ENCODE measurements around the gene KIF14.

The KIF14 gene

DNA sequence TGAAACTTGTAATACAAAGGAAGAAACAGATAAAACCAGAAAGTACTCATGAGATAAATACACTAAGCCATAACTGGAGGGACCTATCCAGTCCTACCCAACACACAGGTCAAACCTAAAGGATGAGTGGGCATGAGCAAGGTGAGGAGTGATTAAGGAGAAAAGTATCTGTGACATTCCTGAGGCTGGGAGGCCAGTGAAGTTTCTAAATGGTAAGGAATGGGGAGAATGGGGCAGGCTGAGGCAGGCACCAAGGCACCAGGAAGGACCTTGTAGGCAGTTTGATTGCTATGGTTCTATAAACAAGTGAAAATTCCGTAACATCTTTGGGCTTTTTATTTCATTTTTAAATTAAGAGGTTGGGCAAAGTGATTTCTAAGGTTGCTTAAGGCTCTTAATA lies 38.7 kb upstream of the KIF14 start:
- DNase-seq (ENCODE audit: low read depth): peak; percentile 67
- TF ChIP-seq, protein P1, sequence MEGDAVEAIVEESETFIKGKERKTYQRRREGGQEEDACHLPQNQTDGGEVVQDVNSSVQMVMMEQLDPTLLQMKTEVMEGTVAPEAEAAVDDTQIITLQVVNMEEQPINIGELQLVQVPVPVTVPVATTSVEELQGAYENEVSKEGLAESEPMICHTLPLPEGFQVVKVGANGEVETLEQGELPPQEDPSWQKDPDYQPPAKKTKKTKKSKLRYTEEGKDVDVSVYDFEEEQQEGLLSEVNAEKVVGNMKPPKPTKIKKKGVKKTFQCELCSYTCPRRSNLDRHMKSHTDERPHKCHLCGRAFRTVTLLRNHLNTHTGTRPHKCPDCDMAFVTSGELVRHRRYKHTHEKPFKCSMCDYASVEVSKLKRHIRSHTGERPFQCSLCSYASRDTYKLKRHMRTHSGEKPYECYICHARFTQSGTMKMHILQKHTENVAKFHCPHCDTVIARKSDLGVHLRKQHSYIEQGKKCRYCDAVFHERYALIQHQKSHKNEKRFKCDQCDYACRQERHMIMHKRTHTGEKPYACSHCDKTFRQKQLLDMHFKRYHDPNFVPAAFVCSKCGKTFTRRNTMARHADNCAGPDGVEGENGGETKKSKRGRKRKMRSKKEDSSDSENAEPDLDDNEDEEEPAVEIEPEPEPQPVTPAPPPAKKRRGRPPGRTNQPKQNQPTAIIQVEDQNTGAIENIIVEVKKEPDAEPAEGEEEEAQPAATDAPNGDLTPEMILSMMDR (conservative IDR thresholded peaks at IDR 0.05; ENCODE audit: low read depth, low read length): no peak
- H3K4me3 ChIP-seq (ENCODE audit: low read depth, low read length): no peak overlapping the region

DNA sequence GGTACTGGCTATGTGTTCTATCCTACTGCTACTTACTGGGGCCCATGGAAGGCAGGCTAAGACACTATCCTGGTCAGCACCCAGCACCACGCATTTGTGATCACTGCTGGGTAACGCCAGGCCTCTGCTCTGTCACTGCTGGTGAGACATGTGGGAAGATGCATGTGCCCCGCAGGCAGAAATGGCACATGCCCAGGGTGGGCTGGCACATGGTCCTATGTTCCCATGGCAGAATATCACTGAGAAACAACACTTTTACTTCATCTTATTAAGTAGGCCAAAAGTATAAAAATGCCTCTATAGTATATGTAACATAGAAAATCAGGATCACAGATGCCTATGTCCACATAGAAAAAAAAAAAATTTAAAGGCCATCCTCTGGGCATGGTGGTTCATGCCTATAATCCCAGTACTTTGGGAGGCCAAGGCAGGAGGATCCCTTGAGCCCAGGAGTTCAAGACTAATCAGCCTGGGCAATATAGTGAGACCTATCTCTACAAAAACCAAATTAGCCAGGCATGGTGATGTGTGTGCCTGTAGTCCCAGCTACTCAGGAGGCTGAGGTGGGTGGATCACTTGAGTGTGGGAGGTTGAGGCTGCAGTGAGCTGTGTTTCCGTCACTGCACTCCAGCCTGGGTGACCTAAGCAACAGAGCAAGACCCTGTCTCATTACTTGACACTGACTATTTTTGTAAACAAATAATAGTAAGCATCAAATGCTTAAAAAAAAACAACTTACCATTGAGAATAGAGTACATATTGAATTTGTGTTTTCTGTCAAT lies 37.7 kb upstream of the KIF14 start:
- H3K4me3 ChIP-seq (ENCODE audit: low read depth, low read length): no peak overlapping the region
- DNase-seq (ENCODE audit: low read depth): no peak
- TF ChIP-seq, protein P1 (conservative IDR thresholded peaks at IDR 0.05; ENCODE audit: low read depth, low read length): no peak

DNA sequence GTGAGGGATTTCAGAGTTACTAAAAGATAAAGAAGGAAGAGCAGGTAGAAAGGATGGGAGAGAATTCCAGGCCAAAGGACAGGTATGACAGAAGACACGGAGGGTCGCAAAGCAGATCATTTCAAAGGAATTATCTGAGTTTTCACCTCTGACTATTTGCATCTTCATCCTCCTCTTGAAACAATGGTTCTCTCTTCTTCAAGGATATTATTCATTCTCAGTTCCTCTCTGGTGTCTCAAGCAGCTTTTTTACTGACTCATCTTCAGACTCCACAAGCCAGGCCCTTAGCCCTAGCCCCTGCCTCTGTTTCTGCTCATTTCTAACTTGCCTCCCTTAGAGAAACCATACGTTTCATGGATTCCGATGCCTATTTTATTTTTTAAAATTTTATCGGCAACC lies 34.1 kb upstream of the KIF14 start:
- TF ChIP-seq, protein P1 (conservative IDR thresholded peaks at IDR 0.05; ENCODE audit: low read depth, low read length): no peak
- H3K4me3 ChIP-seq (ENCODE audit: low read depth, low read length): no peak overlapping the region
- DNase-seq (ENCODE audit: low read depth): no peak

DNA sequence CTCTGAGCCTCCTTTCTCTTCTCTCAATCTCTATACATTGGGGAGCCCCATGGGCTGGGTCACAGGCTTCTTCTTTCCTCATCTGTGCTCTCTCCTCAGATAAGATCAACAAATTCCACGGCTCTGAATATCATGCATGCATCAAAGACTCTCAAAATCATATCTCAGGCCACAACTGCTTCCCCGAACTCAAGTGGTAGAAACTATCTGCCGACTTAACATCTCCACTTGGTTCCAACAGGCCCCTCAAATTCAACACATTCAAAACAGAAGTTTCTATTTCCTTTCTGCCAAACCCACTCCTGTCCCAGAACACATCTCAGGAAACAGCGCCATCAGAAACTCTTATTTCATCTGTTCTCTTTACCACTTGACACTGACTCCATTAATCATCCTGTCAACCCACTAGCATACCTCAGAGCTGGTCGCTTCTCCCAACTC lies 32.5 kb upstream of the KIF14 start:
- no peak overlapping the region for H3K4me3 ChIP-seq (ENCODE audit: low read depth, low read length)
- no peak for DNase-seq (ENCODE audit: low read depth)
- TF ChIP-seq, protein P1 (conservative IDR thresholded peaks at IDR 0.05; ENCODE audit: low read depth, low read length): no peak

DNA sequence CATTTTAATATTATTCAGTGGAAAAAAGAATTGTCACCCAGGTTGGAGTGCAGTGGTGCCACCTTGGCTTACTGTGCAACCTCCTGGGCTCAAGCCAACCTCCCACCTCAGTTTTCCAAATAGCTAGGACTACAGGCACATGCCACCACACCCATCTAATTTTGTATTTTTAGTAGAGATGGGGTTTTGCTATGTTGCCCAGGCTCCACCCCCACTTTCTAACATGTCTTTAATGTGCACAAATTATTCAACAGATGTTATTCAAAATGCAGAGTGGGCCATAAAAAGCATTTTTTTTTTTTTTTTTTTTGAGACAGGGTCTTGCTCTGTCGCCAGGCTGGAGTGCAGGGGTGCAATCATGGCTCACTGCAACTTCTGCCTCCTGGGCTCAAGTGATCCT lies 31.8 kb upstream of the KIF14 start:
- no peak for DNase-seq (ENCODE audit: low read depth)
- TF ChIP-seq, protein P1 (conservative IDR thresholded peaks at IDR 0.05; ENCODE audit: low read depth, low read length): no peak
- H3K4me3 ChIP-seq (ENCODE audit: low read depth, low read length): no peak overlapping the region

DNA sequence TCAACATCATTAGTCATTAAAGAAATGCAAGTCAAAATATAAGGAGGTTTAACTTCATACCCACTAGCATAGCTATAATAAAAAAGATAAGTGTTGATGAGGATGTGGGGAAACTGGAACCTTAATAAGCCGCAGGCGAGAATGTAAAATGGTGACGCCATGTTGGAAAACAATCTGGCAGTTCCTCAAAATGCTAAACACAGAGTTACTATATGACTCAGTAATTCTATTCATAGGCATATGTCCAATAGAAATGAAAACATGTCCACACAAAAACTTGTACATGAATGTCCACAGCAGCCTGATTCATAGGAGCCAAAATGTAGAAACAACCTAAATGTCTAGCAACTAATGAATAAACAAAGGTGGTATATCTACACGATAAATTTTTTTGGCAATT lies 26.0 kb upstream of the KIF14 start:
- no peak overlapping the region for H3K4me3 ChIP-seq (ENCODE audit: low read depth, low read length)
- TF ChIP-seq, protein P1 (conservative IDR thresholded peaks at IDR 0.05; ENCODE audit: low read depth, low read length): no peak
- no peak for DNase-seq (ENCODE audit: low read depth)

DNA sequence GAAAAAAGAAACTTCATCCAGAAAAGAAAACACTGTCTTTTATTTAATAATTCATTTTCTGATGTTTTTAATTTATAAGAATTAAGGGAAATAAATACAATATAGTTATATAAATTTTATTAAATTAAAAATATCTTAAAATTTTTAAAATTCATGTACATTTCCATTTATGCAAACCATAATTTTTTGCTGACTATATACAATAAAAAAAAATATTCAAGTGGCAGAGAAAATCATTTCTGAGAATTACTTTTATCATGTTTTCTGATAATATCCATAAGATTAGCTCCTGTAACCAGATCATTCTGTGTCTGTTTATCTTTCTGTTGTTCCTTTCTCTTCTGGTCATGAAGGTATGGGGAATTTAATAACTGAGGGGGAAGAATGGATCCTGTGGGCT lies 23.5 kb upstream of the KIF14 start:
- TF ChIP-seq, protein P1 (conservative IDR thresholded peaks at IDR 0.05; ENCODE audit: low read depth, low read length): no peak
- H3K4me3 ChIP-seq (ENCODE audit: low read depth, low read length): no peak overlapping the region

More for the DNA sequence above, 23.5 kb upstream of the KIF14 start:
- no peak for DNase-seq (ENCODE audit: low read depth)
